SK-N-SH treated with all-trans-retinoic acid at 6 μM for 48 hours (cell line): ENCODE data around the gene SHANK2.

Experiments used
- ATAC-seq: fragments of 200-7000 bp; cut with Tn5 transposase; 3 replicates; pipeline ENCODE4 v1.9.1; 2020; ENCODE audit warnings: mild to moderate bottlenecking, moderate library complexity
- ARNTL ChIP-seq: fragments of 450-650 bp; formaldehyde crosslinking; IDR thresholded peaks from 2 replicates; pipeline ENCODE4 v1.5.0; 2020; ENCODE audit warnings: low read depth, mild to moderate bottlenecking, moderate library complexity, borderline replicate concordance
- BACH2 ChIP-seq: fragments of 250-450 bp; sonication (Bioruptor Pico); IDR thresholded peaks from 2 replicates; pipeline ENCODE4 v1.9.0; 2021; ENCODE audit warnings: mild to moderate bottlenecking, borderline replicate concordance
- CSDC2 ChIP-seq: fragments of 250-450 bp; sonication (Bioruptor Pico); IDR thresholded peaks from 2 replicates; pipeline ENCODE4 v1.5.0; 2020; ENCODE audit warnings: mild to moderate bottlenecking, moderate library complexity
- ESRRG ChIP-seq: fragments of 250-450 bp; sonication (Bioruptor Pico); IDR thresholded peaks from 2 replicates; pipeline ENCODE4 v1.6.1; 2021; ENCODE audit warnings: mild to moderate bottlenecking
- GLIS3 ChIP-seq: fragments of 250-450 bp; sonication (Bioruptor Pico); IDR thresholded peaks from 2 replicates; pipeline ENCODE4 v1.5.0; 2020; ENCODE audit warnings: mild to moderate bottlenecking, moderate library complexity
- ISL1 ChIP-seq: fragments of 250-450 bp; sonication (Bioruptor Pico); IDR thresholded peaks from 2 replicates; pipeline ENCODE4 v2.1.2; 2022; ENCODE audit warnings: mild to moderate bottlenecking, moderate library complexity
- OSR1 ChIP-seq: fragments of 250-450 bp; sonication (Bioruptor Pico); IDR thresholded peaks from 2 replicates; pipeline ENCODE4 v1.8.0; 2022; ENCODE audit warnings: moderate library complexity, mild to moderate bottlenecking, inconsistent platforms
- PPARA ChIP-seq: fragments of 250-450 bp; sonication (Bioruptor Pico); IDR thresholded peaks from 2 replicates; pipeline ENCODE4 v1.5.0; 2020; ENCODE audit warnings: mild to moderate bottlenecking, borderline replicate concordance
- RARB ChIP-seq: fragments of 250-450 bp; sonication (Bioruptor Pico); IDR thresholded peaks from 2 replicates; pipeline ENCODE4 v1.8.0; 2021; ENCODE audit warnings: mild to moderate bottlenecking, moderate library complexity
- SNAI2 ChIP-seq: fragments of 250-450 bp; sonication (Bioruptor Pico); IDR thresholded peaks from 2 replicates; pipeline ENCODE4 v1.5.0; 2020; ENCODE audit warnings: mild to moderate bottlenecking, moderate library complexity
- TCF4 ChIP-seq: fragments of 250-450 bp; sonication (Bioruptor Pico); IDR thresholded peaks from 2 replicates; pipeline ENCODE4 v1.8.0; 2021; ENCODE audit warnings: mild to moderate bottlenecking, moderate library complexity, borderline replicate concordance
- TOX ChIP-seq: fragments of 250-450 bp; sonication (Bioruptor Pico); IDR thresholded peaks from 2 replicates; pipeline ENCODE4 v1.8.0; 2021; ENCODE audit warnings: mild to moderate bottlenecking, moderate library complexity, borderline replicate concordance
- ZC3H10 ChIP-seq: fragments of 250-450 bp; sonication (Bioruptor Pico); IDR thresholded peaks from 2 replicates; pipeline ENCODE4 v1.5.1; 2021; ENCODE audit warnings: mild to moderate bottlenecking, moderate library complexity
- ZFP3 ChIP-seq: fragments of 250-450 bp; sonication (Bioruptor Pico); IDR thresholded peaks from 2 replicates; pipeline ENCODE4 v1.5.0; 2020; ENCODE audit warnings: mild to moderate bottlenecking, moderate library complexity
- ZFP30 ChIP-seq: fragments of 450-650 bp; formaldehyde crosslinking; IDR thresholded peaks from 2 replicates; pipeline ENCODE4 v1.5.0; 2022; ENCODE audit warnings: mild to moderate bottlenecking, moderate library complexity
- ZNF565 ChIP-seq: fragments of 450-650 bp; formaldehyde crosslinking; conservative IDR thresholded peaks from 2 replicates; pipeline ENCODE4 v1.5.0; 2020; ENCODE audit warnings: low read depth, mild to moderate bottlenecking, moderate library complexity
- ZNF70 ChIP-seq: fragments of 450-650 bp; formaldehyde crosslinking; IDR thresholded peaks from 2 replicates; pipeline ENCODE4 v1.5.0; 2020; ENCODE audit warnings: mild to moderate bottlenecking, moderate library complexity
- ZNF8 ChIP-seq: fragments of 450-650 bp; formaldehyde crosslinking; IDR thresholded peaks from 2 replicates; pipeline ENCODE4 v1.5.0; 2020; ENCODE audit warnings: mild to moderate bottlenecking, moderate library complexity
- TF ChIP-seq, protein P1 (sequence below): fragments of 250-450 bp; sonication (Bioruptor Pico); IDR thresholded peaks from 2 replicates; pipeline ENCODE4 v1.5.1; 2020; ENCODE audit warnings: low read depth, mild to moderate bottlenecking, moderate library complexity
- TF ChIP-seq, protein P2 (sequence below): fragments of 250-450 bp; sonication (Bioruptor Pico); IDR thresholded peaks from 2 replicates; pipeline ENCODE4 v1.5.0; 2020; ENCODE audit warnings: mild to moderate bottlenecking, moderate library complexity
- TF ChIP-seq, protein P3 (sequence below): fragments of 250-450 bp; sonication (Bioruptor Pico); IDR thresholded peaks from 2 replicates; pipeline ENCODE4 v1.8.0; 2020; ENCODE audit warnings: mild to moderate bottlenecking, moderate library complexity, borderline replicate concordance
- TF ChIP-seq, protein P4 (sequence below): fragments of 250-450 bp; sonication (Bioruptor Pico); IDR thresholded peaks from 2 replicates; pipeline ENCODE4 v1.5.1; 2021; ENCODE audit warnings: mild to moderate bottlenecking, moderate library complexity
- TF ChIP-seq, protein P5 (sequence below): fragments of 250-450 bp; sonication (Bioruptor Pico); IDR thresholded peaks from 2 replicates; pipeline ENCODE4 v1.8.0; 2021; ENCODE audit warnings: low read depth, mild to moderate bottlenecking, moderate library complexity, borderline replicate concordance

The SHANK2 gene

DNA sequence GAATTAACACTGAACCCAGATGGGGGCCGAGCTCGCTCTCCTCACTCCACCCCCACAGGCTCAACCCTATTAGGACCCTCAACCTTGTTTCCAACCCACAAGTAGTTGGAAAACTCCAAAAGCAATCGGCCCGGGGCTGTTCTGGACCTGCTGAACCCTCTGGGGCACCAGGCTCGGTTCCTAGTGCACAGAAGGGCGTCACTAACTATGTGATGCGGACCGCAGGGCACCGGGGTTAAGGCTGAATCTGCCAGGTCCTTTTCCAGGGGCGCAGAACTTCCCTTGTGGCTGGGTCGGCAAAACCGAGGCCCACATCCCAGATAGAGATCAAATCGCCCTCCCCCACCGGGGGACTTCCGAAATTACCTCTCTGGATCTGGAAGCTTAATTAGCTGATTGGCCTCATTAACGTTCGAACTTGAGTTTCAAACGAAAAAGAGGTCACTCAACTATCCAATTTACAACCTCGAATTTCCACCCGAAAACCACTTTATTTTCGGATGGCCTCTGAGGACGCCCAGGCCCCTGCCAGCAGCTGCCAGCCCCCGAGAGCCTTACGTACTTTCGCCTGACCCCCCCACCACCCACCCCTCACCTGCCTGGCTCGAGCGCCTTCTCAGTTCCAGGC lies 1.7 kb downstream of the SHANK2 start:
- no peak for ATAC-seq
- TF ChIP-seq ZNF8 (CRISPR knock-in tag) = no peak
- TF ChIP-seq OSR1 (CRISPR knock-in tag) = no peak
- no peak for TF ChIP-seq GLIS3 (CRISPR knock-in tag)
- TF ChIP-seq ESRRG = no peak
- no peak for TF ChIP-seq ZFP3
- TF ChIP-seq, protein P1, sequence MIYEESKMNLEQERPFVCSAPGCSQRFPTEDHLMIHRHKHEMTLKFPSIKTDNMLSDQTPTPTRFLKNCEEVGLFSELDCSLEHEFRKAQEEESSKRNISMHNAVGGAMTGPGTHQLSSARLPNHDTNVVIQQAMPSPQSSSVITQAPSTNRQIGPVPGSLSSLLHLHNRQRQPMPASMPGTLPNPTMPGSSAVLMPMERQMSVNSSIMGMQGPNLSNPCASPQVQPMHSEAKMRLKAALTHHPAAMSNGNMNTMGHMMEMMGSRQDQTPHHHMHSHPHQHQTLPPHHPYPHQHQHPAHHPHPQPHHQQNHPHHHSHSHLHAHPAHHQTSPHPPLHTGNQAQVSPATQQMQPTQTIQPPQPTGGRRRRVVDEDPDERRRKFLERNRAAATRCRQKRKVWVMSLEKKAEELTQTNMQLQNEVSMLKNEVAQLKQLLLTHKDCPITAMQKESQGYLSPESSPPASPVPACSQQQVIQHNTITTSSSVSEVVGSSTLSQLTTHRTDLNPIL (CRISPR knock-in tag) = no peak
- TF ChIP-seq ZNF565 (CRISPR knock-in tag) = no peak
- no peak for TF ChIP-seq BACH2 (CRISPR knock-in tag)
- no peak for TF ChIP-seq ZC3H10 (CRISPR knock-in tag)
- no peak for TF ChIP-seq ZNF70 (CRISPR knock-in tag)
- no peak for TF ChIP-seq CSDC2
- TF ChIP-seq, protein P2, sequence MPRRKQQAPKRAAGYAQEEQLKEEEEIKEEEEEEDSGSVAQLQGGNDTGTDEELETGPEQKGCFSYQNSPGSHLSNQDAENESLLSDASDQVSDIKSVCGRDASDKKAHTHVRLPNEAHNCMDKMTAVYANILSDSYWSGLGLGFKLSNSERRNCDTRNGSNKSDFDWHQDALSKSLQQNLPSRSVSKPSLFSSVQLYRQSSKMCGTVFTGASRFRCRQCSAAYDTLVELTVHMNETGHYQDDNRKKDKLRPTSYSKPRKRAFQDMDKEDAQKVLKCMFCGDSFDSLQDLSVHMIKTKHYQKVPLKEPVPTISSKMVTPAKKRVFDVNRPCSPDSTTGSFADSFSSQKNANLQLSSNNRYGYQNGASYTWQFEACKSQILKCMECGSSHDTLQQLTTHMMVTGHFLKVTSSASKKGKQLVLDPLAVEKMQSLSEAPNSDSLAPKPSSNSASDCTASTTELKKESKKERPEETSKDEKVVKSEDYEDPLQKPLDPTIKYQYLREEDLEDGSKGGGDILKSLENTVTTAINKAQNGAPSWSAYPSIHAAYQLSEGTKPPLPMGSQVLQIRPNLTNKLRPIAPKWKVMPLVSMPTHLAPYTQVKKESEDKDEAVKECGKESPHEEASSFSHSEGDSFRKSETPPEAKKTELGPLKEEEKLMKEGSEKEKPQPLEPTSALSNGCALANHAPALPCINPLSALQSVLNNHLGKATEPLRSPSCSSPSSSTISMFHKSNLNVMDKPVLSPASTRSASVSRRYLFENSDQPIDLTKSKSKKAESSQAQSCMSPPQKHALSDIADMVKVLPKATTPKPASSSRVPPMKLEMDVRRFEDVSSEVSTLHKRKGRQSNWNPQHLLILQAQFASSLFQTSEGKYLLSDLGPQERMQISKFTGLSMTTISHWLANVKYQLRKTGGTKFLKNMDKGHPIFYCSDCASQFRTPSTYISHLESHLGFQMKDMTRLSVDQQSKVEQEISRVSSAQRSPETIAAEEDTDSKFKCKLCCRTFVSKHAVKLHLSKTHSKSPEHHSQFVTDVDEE (CRISPR knock-in tag) = no peak
- no peak for TF ChIP-seq SNAI2 (CRISPR knock-in tag)

DNA sequence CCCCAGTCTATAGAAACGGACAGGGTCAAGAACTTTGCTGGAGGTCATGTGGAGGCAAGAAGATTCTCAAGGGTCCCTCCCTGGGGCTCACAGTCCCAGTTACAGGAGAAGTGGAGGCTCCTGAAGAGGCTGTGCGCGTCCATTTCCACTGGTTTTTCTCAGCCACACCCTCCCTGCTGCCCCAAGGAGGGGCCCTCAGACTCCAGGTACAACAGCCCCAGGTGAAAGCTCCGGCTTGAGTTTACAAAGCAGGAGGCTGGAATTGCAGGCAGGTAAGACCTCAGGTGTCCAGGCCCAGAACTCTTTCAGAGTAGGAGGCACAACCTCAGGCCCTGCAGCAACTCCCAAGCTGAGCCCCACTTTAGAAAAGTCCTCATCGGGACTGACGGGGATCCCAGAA lies 3.1 kb downstream of the SHANK2 start:
- TF ChIP-seq TOX (CRISPR knock-in tag) = no peak
- no peak for TF ChIP-seq ZFP30 (CRISPR knock-in tag)
- TF ChIP-seq, protein P3, sequence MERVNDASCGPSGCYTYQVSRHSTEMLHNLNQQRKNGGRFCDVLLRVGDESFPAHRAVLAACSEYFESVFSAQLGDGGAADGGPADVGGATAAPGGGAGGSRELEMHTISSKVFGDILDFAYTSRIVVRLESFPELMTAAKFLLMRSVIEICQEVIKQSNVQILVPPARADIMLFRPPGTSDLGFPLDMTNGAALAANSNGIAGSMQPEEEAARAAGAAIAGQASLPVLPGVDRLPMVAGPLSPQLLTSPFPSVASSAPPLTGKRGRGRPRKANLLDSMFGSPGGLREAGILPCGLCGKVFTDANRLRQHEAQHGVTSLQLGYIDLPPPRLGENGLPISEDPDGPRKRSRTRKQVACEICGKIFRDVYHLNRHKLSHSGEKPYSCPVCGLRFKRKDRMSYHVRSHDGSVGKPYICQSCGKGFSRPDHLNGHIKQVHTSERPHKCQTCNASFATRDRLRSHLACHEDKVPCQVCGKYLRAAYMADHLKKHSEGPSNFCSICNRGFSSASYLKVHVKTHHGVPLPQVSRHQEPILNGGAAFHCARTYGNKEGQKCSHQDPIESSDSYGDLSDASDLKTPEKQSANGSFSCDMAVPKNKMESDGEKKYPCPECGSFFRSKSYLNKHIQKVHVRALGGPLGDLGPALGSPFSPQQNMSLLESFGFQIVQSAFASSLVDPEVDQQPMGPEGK (CRISPR knock-in tag) = no peak
- no peak for TF ChIP-seq ZNF565 (CRISPR knock-in tag)
- TF ChIP-seq, protein P1 (CRISPR knock-in tag) = no peak
- no peak for TF ChIP-seq ARNTL (CRISPR knock-in tag)
- no peak for TF ChIP-seq ZNF70 (CRISPR knock-in tag)
- TF ChIP-seq GLIS3 (CRISPR knock-in tag) = no peak
- TF ChIP-seq, protein P4, sequence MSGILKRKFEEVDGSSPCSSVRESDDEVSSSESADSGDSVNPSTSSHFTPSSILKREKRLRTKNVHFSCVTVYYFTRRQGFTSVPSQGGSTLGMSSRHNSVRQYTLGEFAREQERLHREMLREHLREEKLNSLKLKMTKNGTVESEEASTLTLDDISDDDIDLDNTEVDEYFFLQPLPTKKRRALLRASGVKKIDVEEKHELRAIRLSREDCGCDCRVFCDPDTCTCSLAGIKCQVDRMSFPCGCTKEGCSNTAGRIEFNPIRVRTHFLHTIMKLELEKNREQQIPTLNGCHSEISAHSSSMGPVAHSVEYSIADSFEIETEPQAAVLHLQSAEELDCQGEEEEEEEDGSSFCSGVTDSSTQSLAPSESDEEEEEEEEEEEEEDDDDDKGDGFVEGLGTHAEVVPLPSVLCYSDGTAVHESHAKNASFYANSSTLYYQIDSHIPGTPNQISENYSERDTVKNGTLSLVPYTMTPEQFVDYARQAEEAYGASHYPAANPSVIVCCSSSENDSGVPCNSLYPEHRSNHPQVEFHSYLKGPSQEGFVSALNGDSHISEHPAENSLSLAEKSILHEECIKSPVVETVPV (CRISPR knock-in tag) = no peak
- TF ChIP-seq ZNF8 (CRISPR knock-in tag) = no peak
- TF ChIP-seq ESRRG = no peak
- no peak for TF ChIP-seq ISL1 (CRISPR knock-in tag)
- TF ChIP-seq PPARA (CRISPR knock-in tag) = no peak
- TF ChIP-seq RARB (CRISPR knock-in tag) = no peak
- TF ChIP-seq, protein P5, sequence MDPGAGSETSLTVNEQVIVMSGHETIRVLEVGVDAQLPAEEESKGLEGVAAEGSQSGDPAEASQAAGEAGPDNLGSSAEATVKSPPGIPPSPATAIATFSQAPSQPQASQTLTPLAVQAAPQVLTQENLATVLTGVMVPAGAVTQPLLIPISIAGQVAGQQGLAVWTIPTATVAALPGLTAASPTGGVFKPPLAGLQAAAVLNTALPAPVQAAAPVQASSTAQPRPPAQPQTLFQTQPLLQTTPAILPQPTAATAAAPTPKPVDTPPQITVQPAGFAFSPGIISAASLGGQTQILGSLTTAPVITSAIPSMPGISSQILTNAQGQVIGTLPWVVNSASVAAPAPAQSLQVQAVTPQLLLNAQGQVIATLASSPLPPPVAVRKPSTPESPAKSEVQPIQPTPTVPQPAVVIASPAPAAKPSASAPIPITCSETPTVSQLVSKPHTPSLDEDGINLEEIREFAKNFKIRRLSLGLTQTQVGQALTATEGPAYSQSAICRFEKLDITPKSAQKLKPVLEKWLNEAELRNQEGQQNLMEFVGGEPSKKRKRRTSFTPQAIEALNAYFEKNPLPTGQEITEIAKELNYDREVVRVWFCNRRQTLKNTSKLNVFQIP (CRISPR knock-in tag) = no peak
- no peak for TF ChIP-seq ZC3H10 (CRISPR knock-in tag)
- no peak for TF ChIP-seq TCF4 (CRISPR knock-in tag)
- TF ChIP-seq CSDC2 = no peak
- TF ChIP-seq BACH2 (CRISPR knock-in tag) = no peak
- TF ChIP-seq, all 23 proteins: peak for 0
- ATAC-seq = no peak
